Vagina (tissue), 2 donors: ENCODE measurements around the gene BPIFB4. TPM values are rescaled to one million over a fixed set of nuclear protein-coding genes. Genes with fewer than 3 reads are reported as not detected.

Experiments
- DNase-seq, 2 donors: peaks; one replicate each; pipeline ENCODE4 v3.0.0-alpha.2; 2017; ENCODE audit errors: extremely low spot score in 2 of 2
- H3K27ac ChIP-seq: fragments of 200-600 bp; sonication (generic); one replicate; pipeline ENCODE4 v1.5.1; 2019
- H3K27me3 ChIP-seq: fragments of 200-600 bp; sonication (generic); one replicate; pipeline ENCODE4 v1.5.1; 2019
- H3K36me3 ChIP-seq, 2 donors: fragments of 200-600 bp; sonication (generic); one replicate each; pipeline ENCODE4 v1.5.1; 2017 to 2019
- H3K4me1 ChIP-seq: fragments of 200-600 bp; sonication (generic); one replicate; pipeline ENCODE4 v1.5.1; 2019
- H3K4me3 ChIP-seq, 2 donors: fragments of 200-600 bp; sonication (generic); 1 replicate in 1 of 2; 2 replicates in 1 of 2; pipeline ENCODE4 v1.5.1; 2016 to 2019
- H3K9me3 ChIP-seq: fragments of 200-600 bp; sonication (generic); one replicate; pipeline ENCODE4 v1.5.1; 2019
- CTCF ChIP-seq, 3 experiments: fragments of 450-650 bp in 2 of 3; fragments of 200-600 bp in 1 of 3; sonication (generic) in 1 of 3; IDR thresholded peaks; one replicate each; pipeline ENCODE4 v1.5.1; 2017 to 2019; ENCODE audit warnings: antibody characterized with exemption in 3 of 3, mild to moderate bottlenecking in 2 of 3, moderate library complexity in 2 of 3
- POLR2A ChIP-seq, 2 donors: fragments of 450-650 bp; IDR thresholded peaks; one replicate each; pipeline ENCODE4 v1.6.1; 2017; ENCODE audit warnings: antibody characterized with exemption in 2 of 2, mild to moderate bottlenecking in 2 of 2, moderate library complexity in 2 of 2
- POLR2AphosphoS5 ChIP-seq, 2 donors: sonication (generic); formaldehyde crosslinking; IDR thresholded peaks; one replicate each; pipeline ENCODE4 v1.9.0; 2017; ENCODE audit warnings: antibody characterized with exemption in 2 of 2, mild to moderate bottlenecking in 2 of 2, low read depth in 1 of 2; ENCODE audit not compliant: insufficient read depth in 1 of 2
- intact Hi-C: fragments of 100-400 bp; cut with DNase I; formaldehyde crosslinking; loops from one replicate; pipeline ENCODE4 v1.15.1; 2023
- total RNA-seq: library from RNA; depleted of rRNA; stranded (reverse); fragments of >200 nt; gene quantifications from one replicate; pipeline ENCODE4 v1.2.3, GENCODE V29; 2016

Gene BPIFB4
- total RNA-seq, 1 donor from 2014 or later: not detected

- Histone ChIP-seq H3K27me3 (no peaks in the 10 kb centered on the region), H3K4me1 (no peaks in the 10 kb centered on the region), H3K27ac (no peak overlapping the region), H3K4me3 (no peak overlapping the region), H3K9me3 (no peaks in the 10 kb centered on the region), H3K36me3 (no peaks in the 10 kb centered on the region)
- no peak for TF ChIP-seq POLR2AphosphoS5 (IDR thresholded peaks at IDR 0.05; ENCODE audit: insufficient read depth in 1 of 2, low read depth in 1 of 2)
- no peak for TF ChIP-seq CTCF (IDR thresholded peaks at IDR 0.05)
- TF ChIP-seq POLR2A (IDR thresholded peaks at IDR 0.05): no peak
- no peak for DNase-seq
- intact Hi-C loops: no loop called here
Observed at GRCh38 chr20:33065785-33066184, 13.7 kb upstream of the BPIFB4 start.

DNA sequence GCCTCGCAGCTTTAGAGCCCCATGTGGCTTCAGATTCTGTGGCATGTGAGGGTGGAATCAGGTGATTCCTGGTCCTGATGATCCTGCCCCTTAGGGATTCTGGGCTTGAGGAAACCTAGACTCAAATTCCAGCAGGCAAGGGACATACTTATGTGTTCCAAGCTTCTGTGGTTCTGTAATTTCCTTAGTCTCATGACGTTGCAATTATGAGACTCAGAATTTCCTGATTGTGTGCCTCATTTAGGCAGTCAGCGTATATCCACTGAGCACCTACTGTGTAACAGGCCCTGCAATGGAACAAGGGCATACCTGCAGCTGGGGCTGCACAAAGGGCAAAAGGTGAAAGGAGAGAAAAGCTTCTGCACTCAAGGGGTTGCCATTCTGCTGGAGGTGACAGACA lies 11.6 kb upstream of the BPIFB4 start:
- intact Hi-C loops: no loop called here
- Histone ChIP-seq H3K4me1 (no peaks in the 10 kb centered on the region), H3K36me3 (no peaks in the 10 kb centered on the region), H3K27ac (no peak overlapping the region), H3K4me3 (no peak overlapping the region), H3K9me3 (no peaks in the 10 kb centered on the region), H3K27me3 (no peaks in the 10 kb centered on the region)
- DNase-seq: no peak
- TF ChIP-seq CTCF (IDR thresholded peaks at IDR 0.05) (no peak), POLR2A (IDR thresholded peaks at IDR 0.05) (no peak), POLR2AphosphoS5 (IDR thresholded peaks at IDR 0.05; ENCODE audit: insufficient read depth in 1 of 2, low read depth in 1 of 2) (no peak)

GRCh38 chr20:33068251-33068939 lies 11.0 kb upstream of the BPIFB4 start:
- Histone ChIP-seq H3K36me3 (no peaks in the 10 kb centered on the region), H3K27ac (no peak overlapping the region), H3K4me1 (no peaks in the 10 kb centered on the region), H3K27me3 (no peaks in the 10 kb centered on the region), H3K9me3 (no peaks in the 10 kb centered on the region), H3K4me3 (no peak overlapping the region)
- intact Hi-C loops: no loop called here
- no peak for DNase-seq
- no peak for TF ChIP-seq POLR2AphosphoS5 (IDR thresholded peaks at IDR 0.05; ENCODE audit: insufficient read depth in 1 of 2, low read depth in 1 of 2)
- no peak for TF ChIP-seq POLR2A (IDR thresholded peaks at IDR 0.05)
- TF ChIP-seq CTCF (IDR thresholded peaks at IDR 0.05): no peak

DNA sequence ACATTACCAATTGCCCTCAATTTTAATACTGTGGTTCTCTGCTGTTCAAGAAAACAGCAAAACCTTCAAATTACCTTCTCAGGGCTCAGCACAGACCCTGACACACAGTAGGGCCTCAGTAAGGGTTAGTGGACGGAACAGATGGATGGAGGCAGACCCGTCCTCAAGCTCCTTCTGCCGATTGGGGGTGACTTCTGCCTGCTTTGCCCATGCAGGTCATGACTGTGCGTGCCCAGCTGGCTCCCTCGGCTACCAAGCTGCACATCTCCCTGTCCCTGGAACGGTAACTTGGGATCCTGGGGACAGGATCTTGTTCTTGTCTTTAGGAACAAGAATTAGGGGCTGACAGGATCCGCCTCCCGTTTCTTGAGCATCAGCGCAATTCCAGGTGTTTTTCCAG lies 9.8 kb upstream of the BPIFB4 start:
- no peaks in the 10 kb centered on the region for H3K9me3 ChIP-seq
- no peak for DNase-seq
- no peaks in the 10 kb centered on the region for H3K36me3 ChIP-seq
- intact Hi-C loops: no loop called here
- TF ChIP-seq CTCF (IDR thresholded peaks at IDR 0.05): no peak
- no peak for TF ChIP-seq POLR2AphosphoS5 (IDR thresholded peaks at IDR 0.05; ENCODE audit: insufficient read depth in 1 of 2, low read depth in 1 of 2)
- TF ChIP-seq POLR2A (IDR thresholded peaks at IDR 0.05): no peak
- no peaks in the 10 kb centered on the region for H3K27me3 ChIP-seq
- H3K4me3 ChIP-seq: no peak overlapping the region
- H3K4me1 ChIP-seq: no peaks in the 10 kb centered on the region
- no peak overlapping the region for H3K27ac ChIP-seq
